Peyer's patch (tissue), 4 donors: ENCODE results near the gene TM2D3.

Experiments
- POLR2A ChIP-seq, 2 donors: fragments of 450-650 bp; IDR thresholded peaks; one replicate each; pipeline ENCODE4 v1.5.1; 2017; ENCODE audit warnings: antibody characterized with exemption in 2 of 2, mild to moderate bottlenecking in 2 of 2, moderate library complexity in 2 of 2
- TF ChIP-seq, protein P1 (sequence below), 6 experiments: fragments of 450-650 bp in 4 of 6; fragments of 200-600 bp in 2 of 6; sonication (generic) in 1 of 6; IDR thresholded peaks; one replicate each; pipeline ENCODE4 v1.5.1; 2017 to 2019; ENCODE audit warnings: antibody characterized with exemption in 6 of 6, mild to moderate bottlenecking in 3 of 6, moderate library complexity in 1 of 6

- TF ChIP-seq, protein P1, sequence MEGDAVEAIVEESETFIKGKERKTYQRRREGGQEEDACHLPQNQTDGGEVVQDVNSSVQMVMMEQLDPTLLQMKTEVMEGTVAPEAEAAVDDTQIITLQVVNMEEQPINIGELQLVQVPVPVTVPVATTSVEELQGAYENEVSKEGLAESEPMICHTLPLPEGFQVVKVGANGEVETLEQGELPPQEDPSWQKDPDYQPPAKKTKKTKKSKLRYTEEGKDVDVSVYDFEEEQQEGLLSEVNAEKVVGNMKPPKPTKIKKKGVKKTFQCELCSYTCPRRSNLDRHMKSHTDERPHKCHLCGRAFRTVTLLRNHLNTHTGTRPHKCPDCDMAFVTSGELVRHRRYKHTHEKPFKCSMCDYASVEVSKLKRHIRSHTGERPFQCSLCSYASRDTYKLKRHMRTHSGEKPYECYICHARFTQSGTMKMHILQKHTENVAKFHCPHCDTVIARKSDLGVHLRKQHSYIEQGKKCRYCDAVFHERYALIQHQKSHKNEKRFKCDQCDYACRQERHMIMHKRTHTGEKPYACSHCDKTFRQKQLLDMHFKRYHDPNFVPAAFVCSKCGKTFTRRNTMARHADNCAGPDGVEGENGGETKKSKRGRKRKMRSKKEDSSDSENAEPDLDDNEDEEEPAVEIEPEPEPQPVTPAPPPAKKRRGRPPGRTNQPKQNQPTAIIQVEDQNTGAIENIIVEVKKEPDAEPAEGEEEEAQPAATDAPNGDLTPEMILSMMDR (IDR thresholded peaks at IDR 0.05) = no peak
- no peak for TF ChIP-seq POLR2A (IDR thresholded peaks at IDR 0.05)
Observed at GRCh38 chr15:101602801-101603200, 49.4 kb downstream of the TM2D3 start.
